Mucosa of rectum (tissue), 2 donors: ENCODE data around the gene ANO9.

Source experiments
- H3K27ac ChIP-seq, 2 donors: one replicate each; pipeline ENCODE4 v1.7.0; 2013; ENCODE audit warnings: inconsistent platforms in 2 of 2, low read depth in 2 of 2, low read length in 2 of 2
- H3K27me3 ChIP-seq, 2 donors: one replicate each; pipeline ENCODE4 v1.7.0; 2013; ENCODE audit warnings: low read length in 2 of 2; ENCODE audit not compliant: control insufficient read depth in 2 of 2, insufficient read depth in 2 of 2
- H3K36me3 ChIP-seq, 2 donors: one replicate each; pipeline ENCODE4 v1.7.0; 2013; ENCODE audit warnings: low read length in 2 of 2; ENCODE audit not compliant: control insufficient read depth in 2 of 2, insufficient read depth in 2 of 2
- H3K4me1 ChIP-seq, 2 donors: one replicate each; pipeline ENCODE4 v1.7.0; 2013; ENCODE audit warnings: low read length in 2 of 2, mild to moderate bottlenecking in 1 of 2; ENCODE audit not compliant: control insufficient read depth in 2 of 2, insufficient read depth in 2 of 2
- H3K4me3 ChIP-seq, 2 donors: one replicate each; pipeline ENCODE4 v1.7.0; 2013; ENCODE audit warnings: low read length in 2 of 2
- H3K9ac ChIP-seq, 2 donors: one replicate each; pipeline ENCODE4 v1.7.0; 2013; ENCODE audit warnings: low read length in 2 of 2, low read depth in 1 of 2, mild to moderate bottlenecking in 1 of 2
- H3K9me3 ChIP-seq, 2 donors: one replicate each; pipeline ENCODE4 v1.7.0; 2013; ENCODE audit warnings: low read length in 2 of 2; ENCODE audit not compliant: control insufficient read depth in 2 of 2
- donor health status: healthy.
- donor health status: Normal muscosa, but diverticular disease.

ANO9 gene, protein sequence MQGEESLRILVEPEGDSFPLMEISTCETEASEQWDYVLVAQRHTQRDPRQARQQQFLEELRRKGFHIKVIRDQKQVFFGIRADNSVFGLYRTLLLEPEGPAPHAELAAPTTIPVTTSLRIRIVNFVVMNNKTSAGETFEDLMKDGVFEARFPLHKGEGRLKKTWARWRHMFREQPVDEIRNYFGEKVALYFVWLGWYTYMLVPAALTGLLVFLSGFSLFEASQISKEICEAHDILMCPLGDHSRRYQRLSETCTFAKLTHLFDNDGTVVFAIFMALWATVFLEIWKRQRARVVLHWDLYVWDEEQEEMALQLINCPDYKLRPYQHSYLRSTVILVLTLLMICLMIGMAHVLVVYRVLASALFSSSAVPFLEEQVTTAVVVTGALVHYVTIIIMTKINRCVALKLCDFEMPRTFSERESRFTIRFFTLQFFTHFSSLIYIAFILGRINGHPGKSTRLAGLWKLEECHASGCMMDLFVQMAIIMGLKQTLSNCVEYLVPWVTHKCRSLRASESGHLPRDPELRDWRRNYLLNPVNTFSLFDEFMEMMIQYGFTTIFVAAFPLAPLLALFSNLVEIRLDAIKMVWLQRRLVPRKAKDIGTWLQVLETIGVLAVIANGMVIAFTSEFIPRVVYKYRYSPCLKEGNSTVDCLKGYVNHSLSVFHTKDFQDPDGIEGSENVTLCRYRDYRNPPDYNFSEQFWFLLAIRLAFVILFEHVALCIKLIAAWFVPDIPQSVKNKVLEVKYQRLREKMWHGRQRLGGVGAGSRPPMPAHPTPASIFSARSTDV

DNA sequence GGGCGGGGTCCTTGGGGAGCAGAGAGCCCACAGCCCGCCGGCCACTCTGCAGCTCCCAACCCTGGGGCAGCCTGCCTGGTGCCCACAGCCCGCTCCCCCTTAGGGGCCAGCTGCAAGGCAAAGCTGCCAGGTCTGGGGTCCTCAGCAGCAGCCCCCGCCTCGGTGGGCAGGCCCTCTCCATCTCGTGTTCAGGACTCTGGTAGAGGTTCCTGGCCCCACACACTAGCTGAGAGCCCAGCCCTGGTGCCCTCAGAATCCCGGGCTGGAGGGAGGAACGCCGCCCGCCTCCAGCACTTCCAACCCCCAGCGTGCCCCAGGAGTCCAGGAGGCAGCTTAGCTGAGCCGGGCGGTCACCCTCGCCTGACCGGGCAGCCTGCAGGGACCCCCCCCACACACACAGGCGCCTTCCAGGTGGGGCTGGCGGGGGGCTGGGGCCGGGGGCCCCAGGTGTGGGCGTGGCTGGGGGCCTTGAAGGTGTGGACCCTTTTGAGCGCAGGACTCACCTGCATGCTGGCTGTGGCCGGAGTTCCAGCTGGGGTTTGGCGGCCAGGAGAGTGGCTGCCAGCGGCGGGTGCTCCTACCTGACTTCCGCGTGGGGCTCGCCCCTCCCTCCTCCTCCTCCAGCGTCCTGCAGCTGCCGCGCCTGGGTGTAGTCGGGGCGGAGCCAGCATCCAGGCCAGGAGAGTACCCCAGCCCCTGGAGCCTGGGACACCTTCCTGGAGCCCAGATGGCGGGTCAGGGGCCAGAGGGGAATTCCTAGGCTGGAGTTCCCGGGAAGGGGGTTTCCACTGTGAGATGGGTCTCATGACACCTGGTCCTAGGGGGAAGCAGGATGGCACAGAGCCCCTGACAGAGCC is at the start of gene ANO9:
TSS of gene ANO9 (minus strand) at position 594 of the 857 bp plus-strand sequence. CDS start at position 509, 85 bp downstream.
- Histone ChIP-seq H3K36me3 (no peaks in the 10 kb centered on the region), H3K9ac (peak within 1 kb of the TSS; percentile 34 to 72), H3K9me3 (no peaks in the 10 kb centered on the region), H3K27me3 (no peaks in the 10 kb centered on the region), H3K4me3 (peak within 1 kb of the TSS; percentile 69 to 70), H3K4me1 (peaks cover 37 to 39% of the 10 kb centered on the region in 2 donors), H3K27ac (peak within 1 kb of the TSS; percentile 65 to 71)

DNA sequence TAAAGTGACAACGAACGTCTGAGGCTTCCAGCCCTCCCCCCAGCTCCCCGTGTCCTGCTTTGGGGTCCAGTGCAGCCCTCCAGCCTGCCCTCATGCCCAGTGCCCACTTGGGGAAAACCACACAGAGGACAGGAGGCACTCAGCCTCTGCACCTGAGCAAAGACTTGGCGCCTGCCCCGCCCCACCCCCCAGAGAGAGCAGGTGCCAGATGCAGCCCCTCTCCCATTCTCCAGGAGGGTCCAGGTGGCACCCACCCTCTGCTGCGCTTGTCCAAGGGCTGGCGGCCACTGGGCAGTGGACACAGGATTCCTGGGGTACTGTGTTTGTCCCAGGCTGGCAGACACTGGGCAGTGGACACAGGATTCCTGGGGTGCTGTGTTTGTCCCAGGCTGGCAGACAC is 49.5 kb upstream of the ANO9 start:
- Histone ChIP-seq H3K27me3 (no peaks in the 10 kb centered on the region), H3K9ac (no peak overlapping the region), H3K27ac (no peak overlapping the region), H3K9me3 (no peaks in the 10 kb centered on the region), H3K4me3 (no peak overlapping the region), H3K4me1 (peaks cover 4 to 5% of the 10 kb centered on the region in 2 donors), H3K36me3 (peaks cover 16 to 19% of the 10 kb centered on the region in 2 donors)

DNA sequence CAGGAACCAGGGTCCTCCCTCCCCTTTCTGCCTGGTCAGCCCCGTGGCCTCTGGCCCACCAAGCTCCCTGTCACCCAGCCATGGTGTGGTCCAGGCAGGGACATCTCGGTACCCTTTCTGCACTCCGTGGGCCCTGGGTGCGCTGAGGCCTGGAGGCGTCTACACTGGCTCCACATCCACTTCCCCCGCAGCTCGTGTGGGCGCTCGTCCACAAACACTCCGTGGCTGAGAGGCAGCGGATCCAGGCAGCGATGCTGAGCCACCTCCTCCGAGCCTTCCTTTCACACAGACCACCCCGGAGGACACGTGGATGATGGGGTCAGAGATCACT is 49.1 kb upstream of the ANO9 start:
- Histone ChIP-seq H3K27me3 (no peaks in the 10 kb centered on the region), H3K4me1 (peaks cover 4 to 5% of the 10 kb centered on the region in 2 donors), H3K27ac (no peak overlapping the region), H3K9me3 (no peaks in the 10 kb centered on the region), H3K4me3 (no peak overlapping the region), H3K36me3 (peaks cover 13 to 19% of the 10 kb centered on the region in 2 donors), H3K9ac (no peak overlapping the region)

DNA sequence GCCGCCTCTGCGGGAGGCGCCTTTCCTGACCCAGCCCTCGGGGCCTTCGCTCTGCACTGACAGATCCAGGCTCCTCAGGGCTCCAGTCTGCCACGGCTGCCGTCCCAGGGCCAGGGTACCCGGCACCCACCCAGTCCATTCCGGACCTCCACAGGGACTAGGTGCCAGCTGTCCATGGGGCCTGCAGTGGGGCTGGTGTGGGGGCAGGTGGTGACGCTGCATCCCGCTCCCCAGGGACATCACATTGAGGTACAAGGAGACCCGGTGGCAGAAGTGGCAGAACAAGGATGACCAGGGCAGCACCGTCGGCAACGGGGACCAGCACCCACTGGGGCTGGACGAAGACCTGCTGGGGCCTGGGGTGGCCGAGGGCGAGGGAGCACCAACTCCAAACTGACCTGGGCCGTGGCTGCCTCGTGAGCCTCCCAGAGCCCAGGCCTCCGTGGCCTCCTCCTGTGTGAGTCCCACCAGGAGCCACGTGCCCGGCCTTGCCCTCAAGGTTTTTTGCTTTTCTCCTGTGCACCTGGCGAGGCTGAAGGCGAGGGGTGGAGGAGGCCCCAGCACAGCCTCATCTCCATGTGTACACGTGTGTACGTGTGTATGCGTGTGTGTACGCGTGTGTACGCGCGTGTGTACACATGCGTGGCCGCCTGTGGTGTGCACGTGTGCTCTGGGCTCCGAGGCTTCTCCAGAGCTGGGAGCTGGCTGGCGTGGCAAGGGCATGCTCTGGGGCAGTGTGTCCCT is 48.5 kb upstream of the ANO9 start:
- Histone ChIP-seq H3K9ac (no peak overlapping the region), H3K36me3 (peaks cover 8 to 19% of the 10 kb centered on the region in 2 donors), H3K4me1 (peaks cover 4 to 5% of the 10 kb centered on the region in 2 donors), H3K27ac (no peak overlapping the region), H3K4me3 (no peak overlapping the region), H3K27me3 (no peaks in the 10 kb centered on the region), H3K9me3 (no peaks in the 10 kb centered on the region)

DNA sequence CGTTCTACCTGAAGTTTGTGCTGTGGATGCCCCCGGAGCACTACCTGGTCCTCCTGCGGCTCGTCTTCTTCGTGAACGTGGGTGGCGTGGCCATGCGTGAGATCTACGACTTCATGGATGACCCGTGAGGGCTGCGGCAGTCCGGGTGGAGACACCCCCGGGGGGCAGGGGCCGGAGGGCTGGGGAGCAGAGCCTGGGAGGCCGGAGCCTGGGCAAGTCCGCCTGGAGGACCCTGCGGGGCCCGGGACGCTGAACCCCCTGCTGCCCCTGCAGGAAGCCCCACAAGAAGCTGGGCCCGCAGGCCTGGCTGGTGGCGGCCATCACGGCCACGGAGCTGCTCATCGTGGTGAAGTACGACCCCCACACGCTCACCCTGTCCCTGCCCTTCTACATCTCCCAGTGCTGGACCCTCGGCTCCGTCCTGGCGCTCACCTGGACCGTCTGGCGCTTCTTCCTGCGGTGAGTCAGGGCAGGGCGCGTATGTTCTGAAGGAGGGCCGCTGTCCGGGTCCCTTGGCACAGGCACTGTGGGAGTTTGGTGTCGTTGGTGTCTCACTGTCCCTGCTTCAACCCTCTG is 47.9 kb upstream of the ANO9 start:
- Histone ChIP-seq H3K36me3 (peaks cover 6 to 13% of the 10 kb centered on the region in 2 donors), H3K27me3 (no peaks in the 10 kb centered on the region), H3K27ac (no peak overlapping the region), H3K9me3 (no peaks in the 10 kb centered on the region), H3K9ac (no peak overlapping the region), H3K4me3 (no peak overlapping the region), H3K4me1 (peaks cover 4 to 5% of the 10 kb centered on the region in 2 donors)

DNA sequence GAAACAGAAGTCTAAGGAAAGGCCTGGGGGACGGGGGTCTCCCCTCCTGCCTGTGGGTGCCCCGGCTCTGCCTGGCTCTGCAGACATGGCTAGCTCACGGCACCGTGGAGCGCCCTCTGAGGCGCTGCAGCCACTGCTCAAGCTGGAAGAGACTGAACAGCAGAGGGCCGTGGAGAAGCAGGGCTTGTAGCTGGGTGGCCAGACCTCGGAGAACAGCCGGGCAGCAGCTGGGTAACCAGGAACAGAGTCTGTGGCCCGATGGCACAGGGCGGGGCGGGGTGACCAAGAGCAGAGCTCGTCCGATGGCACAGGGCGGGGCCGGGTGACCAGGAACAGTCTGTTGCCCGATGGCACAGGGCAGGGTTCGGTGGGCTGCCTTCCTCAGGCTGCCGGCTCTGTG is 47.2 kb upstream of the ANO9 start:
- no peak overlapping the region for H3K4me3 ChIP-seq
- H3K27ac ChIP-seq: no peak overlapping the region
- peaks cover 0 to 8% of the 10 kb centered on the region in 2 donors for H3K36me3 ChIP-seq

DNA sequence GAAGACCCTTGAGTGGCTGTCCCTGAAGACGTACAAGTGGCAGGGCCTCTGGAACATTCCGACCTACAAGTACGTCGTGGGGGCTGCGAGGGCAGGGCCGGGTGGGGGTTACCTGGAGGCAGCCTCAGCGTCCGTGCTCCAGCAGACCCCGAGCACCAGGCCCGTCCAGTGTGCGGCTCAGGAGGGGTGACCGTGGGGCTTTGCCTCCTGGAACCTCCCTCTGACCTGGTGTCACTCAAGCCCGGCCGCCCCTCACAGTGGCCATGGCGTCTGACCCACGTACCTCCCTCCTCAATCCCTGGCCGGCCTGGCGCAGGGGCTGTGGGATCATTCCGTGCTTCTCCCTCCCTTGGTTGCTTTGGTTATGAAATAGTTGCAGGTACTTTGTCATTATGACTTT is 46.8 kb upstream of the ANO9 start:
- no peak overlapping the region for H3K9ac ChIP-seq
- no peaks in the 10 kb centered on the region for H3K9me3 ChIP-seq
- no peak overlapping the region for H3K27ac ChIP-seq
- H3K36me3 ChIP-seq: peaks cover 0 to 6% of the 10 kb centered on the region in 2 donors
- no peaks in the 10 kb centered on the region for H3K27me3 ChIP-seq
- H3K4me1 ChIP-seq: peaks cover 4 to 5% of the 10 kb centered on the region in 2 donors
- H3K4me3 ChIP-seq: no peak overlapping the region

More for the DNA sequence above, 47.2 kb upstream of the ANO9 start:
- Histone ChIP-seq H3K9me3 (no peaks in the 10 kb centered on the region), H3K4me1 (peaks cover 4 to 5% of the 10 kb centered on the region in 2 donors), H3K9ac (no peak overlapping the region), H3K27me3 (no peaks in the 10 kb centered on the region)

DNA sequence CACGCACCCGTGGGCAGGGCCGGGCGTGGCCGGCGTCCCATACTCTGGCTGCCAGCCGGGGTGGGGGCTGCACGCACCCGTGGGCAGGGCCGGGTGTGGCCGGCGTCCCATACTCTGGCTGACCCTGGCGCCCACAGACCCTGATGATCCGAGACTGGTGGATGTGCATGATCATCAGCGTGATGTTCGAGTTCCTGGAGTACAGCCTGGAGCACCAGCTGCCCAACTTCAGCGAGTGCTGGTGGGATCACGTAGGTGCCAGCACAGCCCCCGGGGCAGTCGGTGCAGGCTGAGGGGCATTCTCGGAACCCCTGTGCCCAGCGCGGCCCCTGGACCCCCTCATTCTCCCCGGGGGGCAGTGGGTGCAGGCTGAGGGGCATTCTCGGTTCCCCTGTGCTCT is 46.3 kb upstream of the ANO9 start:
- Histone ChIP-seq H3K9me3 (no peaks in the 10 kb centered on the region), H3K27ac (no peak overlapping the region), H3K9ac (no peak overlapping the region), H3K27me3 (no peaks in the 10 kb centered on the region), H3K36me3 (peaks cover 0 to 5% of the 10 kb centered on the region in 2 donors), H3K4me1 (peaks cover 4 to 5% of the 10 kb centered on the region in 2 donors), H3K4me3 (no peak overlapping the region)

DNA sequence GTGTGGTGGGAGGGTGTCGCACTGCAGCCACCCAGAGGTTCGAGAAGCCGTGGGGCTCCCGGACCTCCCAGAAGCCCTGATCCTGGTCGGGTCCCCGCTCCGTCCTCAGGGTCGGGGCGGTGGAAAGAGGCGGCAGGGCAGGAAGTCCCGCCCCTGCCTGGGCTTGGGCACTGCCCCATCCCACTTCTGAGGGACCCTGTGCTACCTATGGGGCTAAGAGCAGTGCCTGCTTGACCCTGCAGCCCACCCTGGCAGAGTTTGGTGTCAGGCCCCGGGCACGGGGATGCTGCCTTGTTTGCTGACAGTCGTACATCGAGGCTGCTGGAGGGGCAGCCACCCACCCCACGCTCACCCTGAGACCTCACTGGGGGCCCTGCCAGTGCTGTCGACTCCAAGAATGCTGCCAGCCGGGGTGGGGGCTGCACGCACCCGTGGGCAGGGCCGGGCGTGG is 45.8 kb upstream of the ANO9 start:
- Histone ChIP-seq H3K9me3 (no peaks in the 10 kb centered on the region), H3K9ac (no peak overlapping the region), H3K27me3 (no peaks in the 10 kb centered on the region), H3K4me3 (no peak overlapping the region), H3K36me3 (peaks cover 0 to 5% of the 10 kb centered on the region in 2 donors), H3K27ac (no peak overlapping the region), H3K4me1 (peaks cover 4 to 5% of the 10 kb centered on the region in 2 donors)
